Stimulated activated effector memory CD8-positive, alpha-beta T cell treated with anti-CD3 and anti-CD28 coated beads, Interleukin-12 subunit alpha, Interleukin-12 subunit beta, amount 100 ng/mL, for 72 hours (primary cell): ENCODE measurements around the gene YTHDC1.
A peak's percentile ranks its signal among the peaks of the same experiment; 100 is the strongest.

ENCODE experiments used
- ATAC-seq: fragments of 150-1000 bp; cut with Tn5 transposase; 2 replicates; pipeline ENCODE4 v1.10.0; 2021
- DNase-seq, 2 donors: peaks; one replicate each; pipeline ENCODE4 v3.0.0; 2021 to 2022; ENCODE audit warnings: low spot score in 2 of 2
- H3K27ac Mint-ChIP-seq: one replicate; pipeline ENCODE4 v1.8.0; 2022; ENCODE audit warnings: mild to moderate bottlenecking, mixed read lengths
- H3K36me3 Mint-ChIP-seq: one replicate; pipeline ENCODE4 v1.8.0; 2022; ENCODE audit warnings: mild to moderate bottlenecking, mixed read lengths
- H3K4me1 Mint-ChIP-seq: one replicate; pipeline ENCODE4 v1.8.0; 2022; ENCODE audit warnings: mixed read lengths
- H3K4me3 Mint-ChIP-seq: one replicate; pipeline ENCODE4 v1.8.0; 2022; ENCODE audit warnings: mild to moderate bottlenecking, mixed read lengths
- H3K9me3 Mint-ChIP-seq: one replicate; pipeline ENCODE4 v1.8.0; 2022; ENCODE audit warnings: mixed read lengths

Gene YTHDC1

DNA sequence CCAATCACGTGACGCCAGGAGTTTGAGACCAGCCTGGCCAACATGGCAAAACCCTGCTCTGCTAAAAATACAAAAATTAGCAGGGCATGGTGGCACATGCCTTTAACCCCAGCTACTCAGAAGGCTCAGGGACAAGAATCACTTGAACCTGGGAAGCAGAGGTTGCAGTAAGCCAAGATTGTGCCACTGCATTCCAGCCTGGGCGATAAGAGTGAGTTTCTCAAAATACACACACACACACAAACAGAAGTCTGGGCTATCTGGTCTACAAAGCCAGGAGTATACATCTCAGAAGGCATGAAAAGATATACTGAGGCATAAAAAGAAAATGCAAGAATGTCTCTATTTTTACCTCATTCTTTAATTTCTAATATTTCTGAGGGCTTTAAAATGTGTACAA is 11.3 kb downstream of the YTHDC1 start:
- Mint-ChIP-seq H3K4me3 (no peak overlapping the region), H3K4me1 (peaks cover 18% of the 10 kb centered on the region), H3K27ac (no peak overlapping the region), H3K36me3 (peaks cover 48% of the 10 kb centered on the region), H3K9me3 (no peaks in the 10 kb centered on the region)
- ATAC-seq (no peak), DNase-seq (no peak)

- DNase-seq = no peak
- no peak overlapping the region for H3K4me3 Mint-ChIP-seq
- no peaks in the 10 kb centered on the region for H3K9me3 Mint-ChIP-seq
- no peak for ATAC-seq
- H3K27ac Mint-ChIP-seq = peak overlapping the region; percentile 84
- H3K36me3 Mint-ChIP-seq = peaks cover 59% of the 10 kb centered on the region
- peaks cover 18% of the 10 kb centered on the region for H3K4me1 Mint-ChIP-seq
Observed at GRCh38 chr4:68337522-68337921, 12.4 kb downstream of the YTHDC1 start.

- H3K4me3 Mint-ChIP-seq = no peak overlapping the region
Observed at GRCh38 chr4:68337004-68337403, 12.9 kb downstream of the YTHDC1 start.

DNA sequence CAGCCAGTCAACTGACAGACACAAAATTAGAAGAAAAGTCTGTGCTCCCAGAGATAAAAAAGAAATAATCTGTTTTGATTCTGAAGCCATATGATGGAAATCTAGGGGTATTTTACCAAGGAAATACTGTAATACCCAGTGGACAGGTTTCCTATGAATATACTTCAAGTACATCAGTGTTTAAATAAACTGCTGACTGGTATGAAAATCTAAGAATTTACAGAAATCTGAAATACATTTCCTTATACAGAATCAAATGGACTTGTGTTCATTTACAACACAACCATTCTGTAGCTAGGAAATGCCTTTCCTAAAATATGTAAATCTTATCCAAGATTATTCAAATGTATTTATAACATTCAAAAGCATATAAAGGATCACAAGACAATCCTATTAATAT is 13.4 kb downstream of the YTHDC1 start:
- Mint-ChIP-seq H3K4me1 (peaks cover 10% of the 10 kb centered on the region), H3K36me3 (peaks cover 68% of the 10 kb centered on the region), H3K27ac (peak overlapping the region; percentile 84), H3K9me3 (no peaks in the 10 kb centered on the region), H3K4me3 (no peak overlapping the region)
- DNase-seq = no peak
- ATAC-seq = no peak

More at GRCh38 chr4:68337004-68337403, 12.9 kb downstream of the YTHDC1 start:
- ATAC-seq (no peak), DNase-seq (no peak)
- peaks cover 14% of the 10 kb centered on the region for H3K4me1 Mint-ChIP-seq
- H3K9me3 Mint-ChIP-seq = no peaks in the 10 kb centered on the region
- H3K27ac Mint-ChIP-seq = peak overlapping the region; percentile 84
- peaks cover 64% of the 10 kb centered on the region for H3K36me3 Mint-ChIP-seq

DNA sequence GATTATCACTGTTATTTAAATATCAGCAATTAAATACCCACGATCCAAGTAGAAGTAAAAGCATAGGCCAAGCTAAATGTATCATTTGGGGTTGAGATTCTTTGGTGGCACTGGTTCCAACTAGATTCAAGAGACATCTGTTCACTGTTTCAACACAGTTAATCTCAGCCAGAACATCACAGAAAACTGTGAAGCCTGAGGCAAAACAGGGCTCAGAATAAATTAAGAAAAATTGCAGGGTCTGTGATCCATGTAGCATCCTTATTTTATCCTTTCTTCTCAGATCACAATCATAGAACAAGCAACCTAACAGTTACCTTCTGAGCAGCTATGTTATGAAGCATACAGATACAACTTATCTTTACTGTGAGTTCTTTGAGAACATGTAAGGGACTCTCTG is 23.7 kb downstream of the YTHDC1 start:
- DNase-seq = no peak
- peaks cover 100% of the 10 kb centered on the region for H3K36me3 Mint-ChIP-seq
- ATAC-seq = no peak
- H3K4me1 Mint-ChIP-seq = no peaks in the 10 kb centered on the region
- no peaks in the 10 kb centered on the region for H3K9me3 Mint-ChIP-seq
- H3K27ac Mint-ChIP-seq = peak overlapping the region; percentile 34
- no peak overlapping the region for H3K4me3 Mint-ChIP-seq

DNA sequence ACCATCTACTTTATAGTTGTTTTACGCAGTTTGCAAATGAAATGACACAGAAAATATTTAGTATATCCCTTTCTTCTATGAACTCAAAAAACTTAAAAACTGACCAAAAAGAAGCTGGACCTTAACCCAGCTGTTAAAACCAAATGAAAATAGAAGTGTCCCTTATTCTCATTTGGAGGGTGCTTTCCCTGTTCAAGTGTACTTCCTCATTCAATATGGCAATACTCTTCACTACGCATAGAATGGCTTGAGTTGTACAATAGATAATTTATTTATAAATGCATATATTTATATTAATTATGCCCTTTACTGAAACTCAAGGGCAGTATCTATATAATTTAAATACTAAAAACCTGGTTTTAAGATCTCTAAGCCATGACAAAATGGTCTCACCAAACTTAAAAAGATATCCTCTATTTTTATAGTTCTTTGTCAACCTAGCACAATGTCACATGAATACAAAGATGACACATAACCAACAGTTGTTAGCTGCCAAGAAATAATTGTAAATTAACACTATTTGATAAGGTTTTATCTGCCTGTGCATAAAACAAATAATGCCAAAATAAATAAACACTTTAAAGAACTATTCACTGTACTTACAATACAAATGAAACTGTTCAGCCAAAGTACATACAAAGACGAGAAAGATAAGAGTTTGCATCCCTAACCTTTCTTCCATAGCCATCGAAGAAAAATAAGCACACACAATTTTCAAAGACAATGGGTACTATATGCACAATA is 25.2 kb downstream of the YTHDC1 start:
- Mint-ChIP-seq H3K4me1 (no peaks in the 10 kb centered on the region), H3K9me3 (no peaks in the 10 kb centered on the region), H3K4me3 (no peak overlapping the region), H3K27ac (no peak overlapping the region), H3K36me3 (peaks cover 100% of the 10 kb centered on the region)
- ATAC-seq (no peak), DNase-seq (no peak)

DNA sequence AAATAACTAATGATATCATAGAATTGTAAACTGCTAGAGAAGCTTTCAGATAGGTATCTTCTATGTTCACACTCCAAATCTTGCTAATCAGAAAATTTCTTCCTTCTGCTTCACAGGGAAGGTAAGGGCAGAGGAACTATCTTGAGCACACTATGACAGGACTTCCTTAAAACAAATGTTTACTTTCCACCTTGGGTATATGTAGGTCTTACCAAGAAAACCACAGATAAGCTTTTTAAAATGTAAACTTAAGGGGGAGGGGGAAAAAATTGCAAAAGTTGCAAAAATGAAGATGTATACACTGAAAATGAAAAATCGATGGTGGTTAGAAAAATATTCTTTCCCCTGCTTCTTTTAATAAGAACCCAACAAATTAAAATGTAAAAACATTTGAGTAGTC is 30.9 kb downstream of the YTHDC1 start:
- no peak for DNase-seq
- no peak for ATAC-seq
- Mint-ChIP-seq H3K9me3 (no peaks in the 10 kb centered on the region), H3K36me3 (peaks cover 100% of the 10 kb centered on the region), H3K27ac (peak overlapping the region; percentile 29), H3K4me1 (no peaks in the 10 kb centered on the region), H3K4me3 (no peak overlapping the region)

- H3K4me1 Mint-ChIP-seq = no peaks in the 10 kb centered on the region
- peaks cover 100% of the 10 kb centered on the region for H3K36me3 Mint-ChIP-seq
- no peak for ATAC-seq
- DNase-seq = no peak
- H3K9me3 Mint-ChIP-seq = no peaks in the 10 kb centered on the region
- H3K27ac Mint-ChIP-seq = no peak overlapping the region
- no peak overlapping the region for H3K4me3 Mint-ChIP-seq
Observed at GRCh38 chr4:68316193-68316969, 33.5 kb downstream of the YTHDC1 start.

- DNase-seq (no peak), ATAC-seq (no peak)
- Mint-ChIP-seq H3K9me3 (no peaks in the 10 kb centered on the region), H3K4me3 (no peak overlapping the region), H3K27ac (no peak overlapping the region), H3K36me3 (peaks cover 52% of the 10 kb centered on the region), H3K4me1 (no peaks in the 10 kb centered on the region)
Observed at GRCh38 chr4:68310651-68311247, 39.1 kb downstream of the YTHDC1 start.

DNA sequence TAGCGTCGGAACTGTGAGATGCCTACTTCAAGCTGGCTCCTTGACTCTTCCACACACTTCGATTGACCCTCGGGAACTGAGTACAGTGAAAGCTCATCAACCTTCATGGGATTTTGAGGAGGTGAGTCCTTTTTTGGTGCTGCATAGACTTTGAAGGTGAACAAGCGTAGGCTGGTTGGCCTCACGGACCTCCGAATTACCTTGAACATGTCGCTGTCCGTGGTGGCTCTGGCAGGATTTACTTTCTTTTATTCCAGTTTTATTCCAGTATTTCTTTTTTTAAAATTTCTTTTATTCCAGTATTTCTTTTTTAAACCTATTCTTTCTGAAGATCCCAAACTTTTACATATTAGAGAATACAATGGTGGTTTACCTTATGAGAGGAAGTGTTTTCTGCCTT is 45.2 kb downstream of the YTHDC1 start:
- Mint-ChIP-seq H3K9me3 (no peaks in the 10 kb centered on the region), H3K4me1 (no peaks in the 10 kb centered on the region)

DNA sequence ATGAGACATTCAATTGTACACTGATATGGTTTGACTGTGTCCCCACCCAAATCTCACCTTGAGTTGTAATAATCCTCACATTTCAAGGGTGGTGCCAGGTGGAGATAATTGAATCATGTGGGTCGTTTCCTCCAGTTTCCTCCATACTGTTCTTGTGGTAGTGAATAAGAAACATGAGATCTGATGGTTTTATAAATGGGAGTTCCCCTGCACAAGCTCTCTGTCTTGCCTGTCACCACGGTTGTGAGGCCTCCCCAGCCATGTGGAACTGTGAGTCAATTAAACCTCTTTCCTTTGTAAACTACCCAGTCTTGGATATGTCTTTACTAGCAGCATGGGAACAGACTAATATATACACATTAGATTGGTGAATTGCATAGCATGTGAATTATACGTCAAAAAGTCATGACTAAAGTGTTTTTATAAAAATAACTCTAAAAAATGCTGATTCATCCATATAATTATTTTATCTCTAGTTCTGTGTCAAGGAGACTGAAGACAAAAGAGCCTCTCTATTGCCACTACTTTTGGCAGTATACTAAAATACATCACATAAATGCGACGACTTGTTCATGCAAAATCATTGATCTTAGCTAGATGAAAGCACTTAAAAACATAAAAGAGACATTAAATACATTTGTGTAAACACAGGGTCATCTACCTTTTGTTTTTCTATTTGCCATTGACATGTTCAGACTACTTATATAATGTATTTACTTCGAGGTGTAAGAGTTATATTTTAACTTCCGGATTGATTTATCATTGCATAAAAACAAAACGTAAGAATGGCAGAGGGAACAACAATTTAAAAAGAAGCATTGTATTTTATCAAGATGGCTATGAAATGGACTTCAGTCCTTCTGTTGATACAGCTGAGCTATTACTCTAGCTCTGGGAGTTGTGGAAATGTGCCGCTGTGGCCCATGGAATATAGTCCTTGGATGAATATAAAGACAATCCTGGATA is 50.1 kb downstream of the YTHDC1 start:
- DNase-seq (no peak), ATAC-seq (peak; percentile 77)
- no peaks in the 10 kb centered on the region for H3K4me1 Mint-ChIP-seq

More for the DNA sequence above, 45.2 kb downstream of the YTHDC1 start:
- peaks cover 6% of the 10 kb centered on the region for H3K36me3 Mint-ChIP-seq
- no peak for ATAC-seq
- no peak overlapping the region for H3K27ac Mint-ChIP-seq
- no peak for DNase-seq
- no peak overlapping the region for H3K4me3 Mint-ChIP-seq

DNA sequence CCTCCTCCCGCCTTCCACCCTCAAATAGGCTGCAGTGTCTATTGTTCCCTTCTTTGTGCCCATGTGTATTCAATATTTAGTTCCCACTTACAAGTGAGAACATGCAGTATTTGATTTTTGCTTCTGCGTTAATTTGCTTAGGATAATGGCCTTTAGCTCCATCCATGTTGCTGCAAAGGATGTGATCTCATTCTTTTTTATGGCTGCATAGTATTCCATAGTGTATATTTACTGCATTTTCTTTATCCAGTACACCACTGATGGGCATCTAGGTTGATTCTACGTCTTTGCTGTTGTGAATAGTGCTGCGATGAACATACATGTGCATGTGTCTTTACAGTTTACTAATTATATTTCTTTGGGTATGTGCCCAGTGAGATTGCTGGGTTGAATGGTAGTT is 52.8 kb downstream of the YTHDC1 start:
- ATAC-seq = no peak

More for the DNA sequence above, 50.1 kb downstream of the YTHDC1 start:
- Mint-ChIP-seq H3K27ac (no peak overlapping the region), H3K9me3 (no peaks in the 10 kb centered on the region), H3K36me3 (no peaks in the 10 kb centered on the region), H3K4me3 (no peak overlapping the region)

DNA sequence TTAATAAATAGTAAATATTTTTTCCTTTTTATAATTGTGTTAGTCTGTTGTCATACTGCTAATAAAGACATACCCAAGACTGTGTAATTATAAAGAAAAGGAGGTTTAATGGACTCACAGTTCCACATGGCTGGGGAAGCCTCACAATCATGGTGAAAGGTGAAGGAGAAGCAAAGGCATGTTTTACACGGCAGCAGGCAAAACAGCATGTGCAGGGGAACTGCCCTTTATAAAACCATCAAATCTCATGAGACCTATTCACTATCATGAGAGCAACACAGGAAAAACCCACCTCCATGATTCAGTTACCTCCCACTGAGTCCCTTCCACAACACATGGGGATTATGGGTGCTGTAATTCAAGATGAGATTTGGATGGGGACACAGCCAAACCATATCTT is 58.6 kb downstream of the YTHDC1 start:
- H3K9me3 Mint-ChIP-seq = no peaks in the 10 kb centered on the region
- no peak for DNase-seq
- no peaks in the 10 kb centered on the region for H3K4me1 Mint-ChIP-seq
- no peak for ATAC-seq
- H3K27ac Mint-ChIP-seq = no peak overlapping the region
- H3K36me3 Mint-ChIP-seq = no peaks in the 10 kb centered on the region
- H3K4me3 Mint-ChIP-seq = no peak overlapping the region

More for the DNA sequence above, 52.8 kb downstream of the YTHDC1 start:
- Mint-ChIP-seq H3K36me3 (no peaks in the 10 kb centered on the region), H3K4me1 (no peaks in the 10 kb centered on the region), H3K27ac (no peak overlapping the region), H3K9me3 (no peaks in the 10 kb centered on the region), H3K4me3 (no peak overlapping the region)
- DNase-seq = no peak

- Mint-ChIP-seq H3K36me3 (no peaks in the 10 kb centered on the region), H3K27ac (no peak overlapping the region), H3K9me3 (no peaks in the 10 kb centered on the region), H3K4me1 (no peaks in the 10 kb centered on the region), H3K4me3 (no peak overlapping the region)
- ATAC-seq = no peak
- no peak for DNase-seq
Observed at GRCh38 chr4:68288393-68288740, 61.5 kb downstream of the YTHDC1 start.
